ENCODE results near the gene ANKRD13C. TPM values are rescaled to one million over a fixed set of nuclear protein-coding genes. Genes with fewer than 3 reads are reported as not detected.

ANKRD13C gene
- total and polyA plus RNA-seq, 5 experiments from 2014 or later: 9.2 to 33.0 (median 14.9) TPM

DNA sequence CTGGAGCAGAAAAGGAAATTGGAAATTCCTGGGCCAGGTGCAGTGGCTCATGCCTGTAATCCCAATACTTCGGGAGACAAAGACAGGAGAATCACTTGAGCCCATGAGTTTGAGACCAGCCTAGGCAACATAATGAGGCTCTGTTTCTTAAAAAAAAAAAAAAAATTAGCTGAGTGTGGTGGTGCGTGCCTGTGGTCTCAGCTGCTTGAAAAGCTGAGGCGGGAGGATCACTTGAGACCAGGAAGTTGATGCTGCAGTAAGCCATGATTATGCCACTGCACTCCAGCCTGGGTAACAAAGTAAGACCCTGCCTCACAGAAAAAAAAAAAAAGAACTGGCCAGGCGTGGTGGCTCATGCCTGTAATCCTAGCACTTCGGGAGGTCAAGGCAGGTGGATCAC lies 76.6 kb downstream of the ANKRD13C start:
- peaks cover 0 to 74% (median 13%) of the 10 kb centered on the region in 3 donors for H3K36me3 Mint-ChIP-seq
- no peak for ATAC-seq
- H3K27ac Mint-ChIP-seq: peak overlapping the region in 2 of 10 donors; percentile 61 to 63
- DNase-seq: no peak
- peaks cover 0 to 6% (median 2%) of the 10 kb centered on the region in 4 donors for H3K4me1 Mint-ChIP-seq
- no peak overlapping the region for H3K4me3 Mint-ChIP-seq
- POLR2A ChIA-PET: no interaction called here
- H3K27me3 Mint-ChIP-seq: no peaks in the 10 kb centered on the region
- no peaks in the 10 kb centered on the region for H3K9me3 Mint-ChIP-seq

DNA sequence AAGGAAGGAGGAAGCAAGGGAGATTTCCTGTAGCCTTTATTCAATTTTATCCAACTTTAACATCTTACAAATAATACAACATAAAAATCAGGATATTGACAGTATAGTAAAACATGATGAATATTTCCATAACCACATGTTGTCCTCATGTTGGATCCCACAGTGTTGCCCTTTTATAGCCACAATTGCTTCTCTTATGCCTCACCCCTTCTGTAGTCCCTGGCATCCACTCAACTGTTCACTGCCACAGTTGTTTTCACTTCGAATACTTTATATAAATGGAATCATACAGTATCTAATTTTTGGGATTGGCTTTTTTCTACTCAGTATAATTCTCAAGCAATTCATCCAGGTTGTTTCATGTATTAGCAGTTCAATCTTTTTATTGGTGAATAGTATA lies 88.6 kb downstream of the ANKRD13C start:
- POLR2A ChIA-PET: no interaction called here
- Mint-ChIP-seq H3K9me3 (peaks cover 0 to 4% (median 0%) of the 10 kb centered on the region in 9 donors), H3K4me1 (peaks cover 0 to 3% (median under 1%) of the 10 kb centered on the region in 4 donors), H3K27ac (peak overlapping the region in 2 of 10 donors; percentile 18 to 67), H3K27me3 (no peaks in the 10 kb centered on the region), H3K4me3 (no peak overlapping the region), H3K36me3 (peaks cover 9 to 72% (median 35%) of the 10 kb centered on the region in 3 donors)
- ATAC-seq: no peak
- DNase-seq: no peak

DNA sequence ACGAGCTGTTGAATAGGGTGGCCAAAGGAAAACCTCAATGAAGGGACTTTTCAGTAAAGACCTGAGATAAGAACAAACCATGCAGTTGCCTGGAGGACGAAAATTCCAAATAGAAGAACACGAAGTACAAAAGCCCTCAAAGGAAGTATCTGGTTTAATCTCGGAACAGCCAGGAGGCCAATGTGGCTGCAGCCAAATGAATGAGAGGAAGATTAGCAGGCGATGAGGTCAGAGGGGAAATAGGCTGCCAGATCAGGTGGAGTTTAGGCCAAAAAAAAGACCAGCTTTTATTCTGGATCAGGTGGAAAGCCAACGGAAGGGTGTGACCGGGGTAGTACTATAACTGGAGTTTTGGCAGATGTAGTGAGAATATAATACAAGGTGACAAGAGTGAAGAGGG lies 89.7 kb downstream of the ANKRD13C start:
- Mint-ChIP-seq H3K4me1 (peaks cover 0 to 3% (median under 1%) of the 10 kb centered on the region in 4 donors), H3K36me3 (peaks cover 9 to 65% (median 35%) of the 10 kb centered on the region in 3 donors), H3K27me3 (no peaks in the 10 kb centered on the region), H3K27ac (peak overlapping the region in 8 of 10 donors; percentile 4 to 77 (median 53)), H3K4me3 (no peak overlapping the region), H3K9me3 (peaks cover 0 to 4% (median 0%) of the 10 kb centered on the region in 9 donors)
- ATAC-seq: no peak
- POLR2A ChIA-PET: interaction anchor here (0.6 kb wide), 1 partner anchor 14 kb away, joined by 3 read pairs; no protein-coding TSS in a partner anchor
- DNase-seq: no peak

DNA sequence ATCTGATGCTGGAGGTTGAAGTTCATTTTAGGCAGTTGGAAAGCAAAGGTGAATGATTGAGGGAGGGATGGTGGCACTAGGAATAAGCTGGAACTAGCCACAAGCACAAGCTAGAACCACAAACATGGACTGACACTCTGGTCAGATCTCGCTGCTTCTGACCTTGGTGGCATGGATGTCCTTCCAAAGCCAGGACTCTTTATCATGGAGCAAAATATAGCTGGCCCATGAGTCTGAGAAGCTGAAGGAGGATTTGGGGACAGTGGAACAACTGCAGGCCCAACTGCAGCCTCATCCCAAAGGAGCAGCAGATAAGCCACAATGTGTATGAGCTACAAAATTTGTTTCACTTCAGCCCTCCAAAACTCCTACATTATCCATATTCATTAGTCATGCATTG lies 97.9 kb downstream of the ANKRD13C start:
- no peaks in the 10 kb centered on the region for H3K9me3 Mint-ChIP-seq
- POLR2A ChIA-PET: no interaction called here
- H3K4me3 Mint-ChIP-seq: no peak overlapping the region
- no peak for DNase-seq
- H3K27me3 Mint-ChIP-seq: no peaks in the 10 kb centered on the region
- peaks cover 0 to 11% (median 0%) of the 10 kb centered on the region in 3 donors for H3K36me3 Mint-ChIP-seq
- H3K4me1 Mint-ChIP-seq: no peaks in the 10 kb centered on the region
- no peak for ATAC-seq
- H3K27ac Mint-ChIP-seq: no peak overlapping the region

DNA sequence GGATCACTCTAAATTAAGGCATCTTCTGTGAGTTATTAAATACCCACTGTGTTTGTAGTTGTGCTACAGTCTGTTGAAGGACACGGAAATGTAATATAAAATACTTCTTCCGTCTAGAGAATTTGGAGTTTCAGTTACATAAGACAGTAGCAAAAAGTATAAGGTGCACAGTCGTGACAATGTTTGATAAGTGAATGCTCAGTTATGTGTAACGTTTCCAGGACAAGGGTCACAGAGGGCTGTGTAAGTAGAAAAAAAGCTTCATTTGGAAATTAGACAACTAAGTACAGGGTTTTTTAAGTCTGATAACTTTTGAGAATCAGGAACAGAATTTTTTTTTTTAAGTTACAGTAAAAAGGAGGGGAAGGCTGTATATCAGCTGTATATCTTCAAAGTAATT lies 105.8 kb downstream of the ANKRD13C start:
- peak overlapping the region in 3 of 10 donors; percentile 53 to 71 (median 64) for H3K27ac Mint-ChIP-seq
- POLR2A ChIA-PET: no interaction called here
- H3K27me3 Mint-ChIP-seq: no peaks in the 10 kb centered on the region
- no peak overlapping the region for H3K4me3 Mint-ChIP-seq
- H3K9me3 Mint-ChIP-seq: no peaks in the 10 kb centered on the region
- H3K36me3 Mint-ChIP-seq: peaks cover 22 to 84% (median 29%) of the 10 kb centered on the region in 3 donors
- peaks cover 0 to 20% (median 9%) of the 10 kb centered on the region in 4 donors for H3K4me1 Mint-ChIP-seq
- DNase-seq: no peak
- no peak for ATAC-seq

DNA sequence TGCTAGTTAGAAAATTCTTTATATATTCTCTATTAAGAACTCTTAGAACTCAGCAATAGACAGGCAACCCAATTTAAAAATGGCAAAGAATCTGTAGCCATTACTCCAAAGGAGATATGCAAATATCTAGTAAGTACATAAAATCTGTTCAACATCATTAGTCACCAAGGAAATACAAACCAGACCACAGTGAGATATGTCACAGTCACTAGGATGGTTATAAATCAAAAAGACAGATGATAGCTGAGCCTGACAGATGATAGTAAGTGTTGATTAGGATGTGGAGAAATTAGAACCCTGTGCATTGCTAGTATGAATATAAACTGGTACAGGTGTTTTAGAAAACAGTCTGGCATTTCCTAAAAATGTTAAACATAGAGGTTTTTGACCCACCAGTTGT lies 106.8 kb downstream of the ANKRD13C start:
- Mint-ChIP-seq H3K36me3 (peaks cover 22 to 92% (median 33%) of the 10 kb centered on the region in 3 donors), H3K9me3 (no peaks in the 10 kb centered on the region), H3K27ac (peak overlapping the region in 1 of 10 donors; percentile 64), H3K4me3 (no peak overlapping the region), H3K4me1 (peaks cover 0 to 20% (median 10%) of the 10 kb centered on the region in 4 donors), H3K27me3 (no peaks in the 10 kb centered on the region)
- POLR2A ChIA-PET: no interaction called here
- ATAC-seq (no peak), DNase-seq (no peak)

DNA sequence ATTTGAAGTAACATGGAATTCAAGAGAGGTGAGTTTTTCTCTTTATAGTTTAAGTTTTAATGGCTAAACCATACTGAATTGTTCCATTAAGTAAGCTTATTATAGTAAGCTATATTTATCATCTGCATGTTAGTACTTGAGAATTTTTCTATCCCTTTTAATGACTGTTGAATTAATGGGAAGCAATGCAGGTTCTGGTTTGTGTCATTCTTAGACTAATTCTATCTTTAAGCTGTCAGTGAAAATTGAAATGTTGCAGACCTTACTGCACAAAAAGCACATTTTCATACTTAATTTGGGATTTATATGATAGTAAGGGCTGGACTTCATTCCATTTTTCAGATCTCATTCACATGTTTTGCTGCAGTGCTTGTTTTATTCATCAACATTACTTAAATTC lies 107.4 kb downstream of the ANKRD13C start:
- peak overlapping the region in 3 of 10 donors; percentile 0 to 53 (median 44) for H3K27ac Mint-ChIP-seq
- H3K4me3 Mint-ChIP-seq: no peak overlapping the region
- H3K27me3 Mint-ChIP-seq: no peaks in the 10 kb centered on the region
- H3K9me3 Mint-ChIP-seq: no peaks in the 10 kb centered on the region
- POLR2A ChIA-PET: no interaction called here
- H3K36me3 Mint-ChIP-seq: peaks cover 22 to 96% (median 33%) of the 10 kb centered on the region in 3 donors
- ATAC-seq (no peak), DNase-seq (no peak)
- H3K4me1 Mint-ChIP-seq: peaks cover 0 to 20% (median 11%) of the 10 kb centered on the region in 4 donors

DNA sequence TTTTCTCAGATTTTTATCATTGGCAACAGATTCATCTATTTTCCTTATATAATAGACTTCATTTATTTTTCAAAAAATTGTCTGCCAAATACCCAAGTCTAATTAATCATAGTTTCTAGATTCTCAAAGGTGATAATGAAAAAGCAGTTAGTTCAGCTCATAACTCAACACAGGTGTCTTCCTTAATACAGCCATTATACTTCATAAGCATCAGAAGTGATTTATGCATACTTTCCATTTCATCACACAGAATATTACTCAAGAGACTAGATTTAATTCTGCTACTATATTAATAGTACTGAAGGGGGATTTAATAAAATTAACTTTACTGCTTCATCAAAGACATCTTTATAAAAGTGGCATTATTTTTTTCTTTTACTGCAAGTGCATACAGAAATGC lies 114.6 kb downstream of the ANKRD13C start:
- Mint-ChIP-seq H3K4me3 (no peak overlapping the region), H3K27ac (peak overlapping the region in 2 of 10 donors; percentile 27 to 32), H3K9me3 (no peaks in the 10 kb centered on the region), H3K4me1 (peaks cover 6 to 11% (median 6%) of the 10 kb centered on the region in 4 donors), H3K36me3 (peaks cover 10 to 97% (median 22%) of the 10 kb centered on the region in 3 donors), H3K27me3 (no peaks in the 10 kb centered on the region)
- no peak for ATAC-seq
- no peak for DNase-seq
- POLR2A ChIA-PET: no interaction called here

DNA sequence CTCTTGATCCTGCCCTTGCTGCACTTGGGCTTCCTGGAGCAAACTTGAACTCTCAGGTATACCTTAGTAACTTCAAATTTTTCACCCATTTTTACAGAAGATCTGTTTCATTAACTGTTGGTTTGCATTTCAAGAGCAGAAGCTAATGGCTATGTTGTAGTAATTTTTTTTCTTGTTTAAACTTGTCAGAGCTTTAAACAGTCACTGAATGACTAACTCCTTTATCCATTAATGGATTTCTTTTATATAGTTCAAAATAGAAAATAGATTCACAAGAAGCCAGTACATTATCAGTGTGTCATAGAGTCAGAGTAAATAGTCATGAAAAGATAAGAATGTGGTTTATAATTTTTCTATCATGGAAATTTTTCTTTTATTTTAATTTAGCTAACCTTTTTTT lies 119.8 kb downstream of the ANKRD13C start:
- Mint-ChIP-seq H3K9me3 (no peaks in the 10 kb centered on the region), H3K4me1 (peaks cover 5 to 14% (median 9%) of the 10 kb centered on the region in 4 donors), H3K36me3 (peaks cover 0 to 97% (median 18%) of the 10 kb centered on the region in 3 donors), H3K27me3 (no peaks in the 10 kb centered on the region), H3K27ac (peak overlapping the region in 1 of 10 donors; percentile 4), H3K4me3 (no peak overlapping the region)
- DNase-seq: no peak
- no peak for ATAC-seq
- POLR2A ChIA-PET: interaction anchor here (0.6 to 1.0 kb wide), 2 partner anchors 13 to 46 kb away, joined by 3 to 5 read pairs; partner anchors contain the start of gene SRSF11

DNA sequence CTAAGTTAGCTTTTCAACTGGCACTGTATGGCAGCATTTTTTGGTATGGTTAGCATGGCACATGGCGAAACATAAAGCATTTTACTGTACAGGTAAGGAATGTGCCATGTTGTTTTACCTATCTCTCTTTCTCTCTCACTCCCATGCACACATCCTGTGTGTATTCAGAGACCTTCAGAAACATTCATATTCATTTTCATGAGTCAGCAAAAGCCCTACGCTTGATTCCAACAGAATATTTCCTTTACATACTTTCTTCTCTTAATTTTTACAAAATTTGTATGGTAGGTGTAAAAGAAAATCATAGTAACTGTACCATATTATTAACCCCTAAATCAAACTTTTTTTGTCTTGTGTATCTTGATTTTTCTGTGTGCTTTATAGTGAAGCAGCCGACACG lies 123.0 kb downstream of the ANKRD13C start:
- no peak for DNase-seq
- Mint-ChIP-seq H3K4me1 (peaks cover 8 to 42% (median 23%) of the 10 kb centered on the region in 4 donors), H3K9me3 (no peaks in the 10 kb centered on the region), H3K36me3 (peaks cover 0 to 85% (median 15%) of the 10 kb centered on the region in 3 donors), H3K27me3 (no peaks in the 10 kb centered on the region), H3K27ac (no peak overlapping the region), H3K4me3 (no peak overlapping the region)
- POLR2A ChIA-PET: interaction anchor here (2.1 kb wide), 1 partner anchor 10 kb away, joined by 8 read pairs; the partner anchor contains the start of gene SRSF11
- ATAC-seq: no peak

DNA sequence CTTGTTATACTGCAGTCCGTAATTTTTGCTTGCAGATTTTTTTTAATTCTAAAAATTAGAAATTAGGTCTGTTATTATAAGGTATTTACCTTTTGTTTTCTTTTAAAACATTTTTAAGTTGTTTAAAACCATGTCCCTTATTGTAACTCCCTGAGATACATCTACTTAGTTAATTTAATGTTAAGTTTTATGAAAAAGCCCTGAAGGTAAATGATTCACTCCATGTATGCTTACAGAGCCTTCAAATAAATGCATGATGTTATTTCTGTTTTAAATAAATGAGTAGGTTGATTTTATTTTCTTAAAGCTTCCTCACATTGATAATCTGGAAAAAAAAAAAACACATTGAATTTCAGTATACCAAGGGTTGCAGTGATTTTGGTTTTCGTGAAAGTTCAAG lies 125.9 kb downstream of the ANKRD13C start:
- no peak overlapping the region for H3K27ac Mint-ChIP-seq
- no peak for ATAC-seq
- peaks cover 0 to 77% (median 12%) of the 10 kb centered on the region in 3 donors for H3K36me3 Mint-ChIP-seq
- no peaks in the 10 kb centered on the region for H3K27me3 Mint-ChIP-seq
- POLR2A ChIA-PET: interaction anchor here (1.0 kb wide), 1 partner anchor 126 kb away, joined by 3 read pairs; the partner anchor contains the start of gene ANKRD13C
- DNase-seq: no peak
- no peaks in the 10 kb centered on the region for H3K9me3 Mint-ChIP-seq
- H3K4me1 Mint-ChIP-seq: peaks cover 10 to 50% (median 40%) of the 10 kb centered on the region in 4 donors
- H3K4me3 Mint-ChIP-seq: peak overlapping the region in 1 of 10 donors; percentile 31

DNA sequence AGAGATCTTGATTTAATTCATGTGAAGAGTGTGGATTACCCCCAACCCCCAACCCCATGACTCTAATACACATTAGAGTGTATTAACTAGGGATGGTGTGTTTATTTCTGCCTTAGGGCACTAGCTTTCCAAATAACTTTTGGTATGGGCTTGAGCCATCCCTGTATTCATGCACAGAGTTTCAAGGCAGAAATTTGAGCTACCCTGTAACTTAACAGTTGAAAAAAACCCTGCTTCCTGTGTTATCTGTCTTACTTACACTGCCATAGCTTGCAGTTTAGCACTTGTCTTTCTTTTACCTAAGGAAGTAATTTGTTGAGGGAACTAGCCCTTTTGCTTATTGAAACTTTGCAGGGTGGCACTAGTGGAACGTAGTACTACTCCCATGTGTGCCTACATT lies 127.1 kb downstream of the ANKRD13C start:
- DNase-seq (no peak), ATAC-seq (peak; percentile 32 to 47)
- POLR2A ChIA-PET: interaction anchor here (1.2 kb wide), 1 partner anchor 9 kb away, joined by 3 read pairs; no protein-coding TSS in a partner anchor
- H3K4me1 Mint-ChIP-seq: peaks cover 14 to 57% (median 50%) of the 10 kb centered on the region in 4 donors
- peak overlapping the region in 6 of 10 donors; percentile 2 to 33 (median 18) for H3K4me3 Mint-ChIP-seq
- H3K9me3 Mint-ChIP-seq: no peaks in the 10 kb centered on the region
- peaks cover 0 to 76% (median 13%) of the 10 kb centered on the region in 3 donors for H3K36me3 Mint-ChIP-seq
- H3K27ac Mint-ChIP-seq: peak overlapping the region in 8 of 10 donors; percentile 6 to 78 (median 36)
- H3K27me3 Mint-ChIP-seq: no peaks in the 10 kb centered on the region

DNA sequence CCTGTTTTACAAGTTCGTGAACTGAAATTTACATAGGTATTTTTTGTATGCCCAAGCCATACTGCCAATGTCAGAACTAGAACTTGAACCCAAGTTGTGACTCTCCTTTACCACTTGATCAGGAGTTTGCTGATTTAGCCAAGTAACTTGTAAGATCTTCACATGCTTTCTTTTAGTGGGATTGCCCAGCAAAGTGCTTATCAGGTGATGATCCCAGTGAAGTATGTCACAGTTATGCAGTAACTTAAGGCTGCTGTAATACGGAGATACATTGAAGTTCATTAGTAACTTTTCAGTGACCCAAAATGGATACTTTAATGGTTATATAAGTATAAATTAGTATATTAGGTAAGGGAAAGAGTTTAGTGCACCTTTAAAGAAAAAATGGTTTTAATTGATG lies 129.6 kb downstream of the ANKRD13C start:
- Mint-ChIP-seq H3K27ac (peak overlapping the region in 4 of 10 donors; percentile 3 to 96 (median 62)), H3K36me3 (peaks cover 0 to 52% (median 9%) of the 10 kb centered on the region in 3 donors), H3K4me1 (peaks cover 13 to 70% (median 57%) of the 10 kb centered on the region in 4 donors), H3K27me3 (no peaks in the 10 kb centered on the region), H3K9me3 (no peaks in the 10 kb centered on the region), H3K4me3 (peak overlapping the region in 3 of 10 donors; percentile 2 to 92 (median 90))
- POLR2A ChIA-PET: no interaction called here
- DNase-seq: no peak
- no peak for ATAC-seq
